Progenitor cell of endocrine pancreas (in vitro differentiated cells): ENCODE measurements around the gene DCAF17. TPM values are rescaled to one million over a fixed set of nuclear protein-coding genes. Genes with fewer than 3 reads are reported as not detected.
"Not testable (repeated sequence)": the region's sequence is repeated elsewhere in the genome, so short reads cannot be mapped to it uniquely, and the experiment has no call there.

Experiments
- DNase-seq: peaks from one replicate; pipeline ENCODE4 v3.0.0; 2021; ENCODE audit warnings: low spot score; ENCODE audit not compliant: unreplicated experiment
- H3K27ac Mint-ChIP-seq: 2 replicates; pipeline ENCODE4 v1.8.0; 2021; ENCODE audit warnings: mild to moderate bottlenecking, moderate library complexity, mixed read lengths
- H3K27me3 Mint-ChIP-seq: 2 replicates; pipeline ENCODE4 v1.8.0; 2021; ENCODE audit warnings: mixed read lengths
- H3K36me3 Mint-ChIP-seq: 2 replicates; pipeline ENCODE4 v1.8.0; 2022; ENCODE audit warnings: mixed read lengths; ENCODE audit not compliant: insufficient read depth
- H3K4me1 Mint-ChIP-seq: 2 replicates; pipeline ENCODE4 v1.8.0; 2021; ENCODE audit warnings: low read depth, mixed read lengths
- H3K4me3 Mint-ChIP-seq: 2 replicates; pipeline ENCODE4 v1.8.0; 2021; ENCODE audit warnings: low read depth, mild to moderate bottlenecking, moderate library complexity, mixed read lengths
- H3K9me3 Mint-ChIP-seq: 2 replicates; pipeline ENCODE4 v1.8.0; 2021; ENCODE audit warnings: low read depth, mixed read lengths
- CTCF ChIP-seq: fragments of 200-600 bp; sonication (generic); IDR thresholded peaks from one replicate; pipeline ENCODE4 v1.5.0; 2021; ENCODE audit warnings: antibody characterized with exemption, mild to moderate bottlenecking; ENCODE audit not compliant: unreplicated experiment
- total RNA-seq: library from RNA; stranded (reverse); gene quantifications from 2 replicates; pipeline ENCODE4 v1.2.1, GENCODE V29; 2021

Gene DCAF17
- total RNA-seq, 1 donor from 2014 or later = 25.8 TPM

GRCh38 chr2:171410101-171410500 lies 23.9 kb upstream of the DCAF17 start:
- no peak for TF ChIP-seq CTCF
- Mint-ChIP-seq H3K9me3 (no peaks in the 10 kb centered on the region), H3K4me3 (no peak overlapping the region), H3K27ac (no peak overlapping the region), H3K36me3 (no peaks in the 10 kb centered on the region), H3K27me3 (no peaks in the 10 kb centered on the region), H3K4me1 (peaks cover 2% of the 10 kb centered on the region)
- no peak for DNase-seq

GRCh38 chr2:171410624-171411023 lies 23.4 kb upstream of the DCAF17 start:
- no peak overlapping the region for H3K27ac Mint-ChIP-seq
- DNase-seq = no peak
- H3K4me3 Mint-ChIP-seq = no peak overlapping the region
- peaks cover 2% of the 10 kb centered on the region for H3K4me1 Mint-ChIP-seq
- no peaks in the 10 kb centered on the region for H3K9me3 Mint-ChIP-seq
- no peaks in the 10 kb centered on the region for H3K36me3 Mint-ChIP-seq
- no peak for TF ChIP-seq CTCF
- H3K27me3 Mint-ChIP-seq = no peaks in the 10 kb centered on the region

GRCh38 chr2:171411214-171411613 lies 22.8 kb upstream of the DCAF17 start:
- no peaks in the 10 kb centered on the region for H3K36me3 Mint-ChIP-seq
- H3K27ac Mint-ChIP-seq = no peak overlapping the region
- DNase-seq = no peak
- H3K27me3 Mint-ChIP-seq = no peaks in the 10 kb centered on the region
- H3K4me1 Mint-ChIP-seq = peaks cover 2% of the 10 kb centered on the region
- no peak overlapping the region for H3K4me3 Mint-ChIP-seq
- TF ChIP-seq CTCF = no peak
- H3K9me3 Mint-ChIP-seq = no peaks in the 10 kb centered on the region

- no peak for TF ChIP-seq CTCF
- Mint-ChIP-seq H3K4me1 (peaks cover 2% of the 10 kb centered on the region), H3K36me3 (no peaks in the 10 kb centered on the region), H3K4me3 (no peak overlapping the region), H3K9me3 (no peaks in the 10 kb centered on the region), H3K27me3 (no peaks in the 10 kb centered on the region), H3K27ac (no peak overlapping the region)
- DNase-seq = no peak
Measured at GRCh38 chr2:171411791-171412483, 22.1 kb upstream of the DCAF17 start.

GRCh38 chr2:171412571-171413175 lies 21.4 kb upstream of the DCAF17 start:
- no peak for DNase-seq
- Mint-ChIP-seq H3K4me1 (peaks cover 2% of the 10 kb centered on the region), H3K27me3 (no peaks in the 10 kb centered on the region), H3K9me3 (no peaks in the 10 kb centered on the region), H3K36me3 (no peaks in the 10 kb centered on the region), H3K4me3 (no peak overlapping the region), H3K27ac (no peak overlapping the region)
- TF ChIP-seq CTCF = no peak

GRCh38 chr2:171414645-171415044 lies 19.4 kb upstream of the DCAF17 start:
- peak overlapping the region; percentile 18 for H3K27ac Mint-ChIP-seq
- not testable (repeated sequence) for H3K9me3 Mint-ChIP-seq, H3K4me3 Mint-ChIP-seq, H3K4me1 Mint-ChIP-seq, H3K27me3 Mint-ChIP-seq, DNase-seq, H3K36me3 Mint-ChIP-seq
